Spleen (tissue), 11 donors: Measurements from ENCODE around the gene BMPER. TPM values are rescaled to one million over a fixed set of nuclear protein-coding genes. Genes with fewer than 3 reads are reported as not detected.

Experiments used
- DNase-seq: peaks from one replicate; pipeline ENCODE4 v3.0.0-alpha.2; 2020
- H3K27ac ChIP-seq, 8 donors: fragments of 200-600 bp; sonication (generic) in 7 of 8; 1 replicate in 4 of 8; 2 replicates in 4 of 8; pipeline versions ENCODE4 v1.5.0 to v1.8.0; 2016 to 2021; ENCODE audit warnings: inconsistent platforms in 4 of 8, mild to moderate bottlenecking in 4 of 8, moderate library complexity in 1 of 8
- H3K27me3 ChIP-seq, 7 donors: fragments of 200-600 bp; sonication (generic) in 6 of 7; replicated peaks in 1 of 7; 1 replicate in 4 of 7; 2 replicates in 3 of 7; pipeline versions ENCODE4 v1.5.0 to v1.8.0; 2016 to 2021; ENCODE audit warnings: inconsistent platforms in 3 of 7, mild to moderate bottlenecking in 1 of 7
- H3K36me3 ChIP-seq, 6 donors: fragments of 200-600 bp; sonication (generic) in 5 of 6; 1 replicate in 4 of 6; 2 replicates in 2 of 6; pipeline versions ENCODE4 v1.5.0 to v1.8.0; 2016 to 2021; ENCODE audit warnings: inconsistent platforms in 2 of 6
- H3K4me1 ChIP-seq, 6 donors: fragments of 200-600 bp; sonication (generic) in 5 of 6; 1 replicate in 3 of 6; 2 replicates in 3 of 6; pipeline versions ENCODE4 v1.5.0 to v1.8.0; 2016 to 2021; ENCODE audit warnings: inconsistent platforms in 3 of 6
- H3K4me3 ChIP-seq, 8 donors: fragments of 200-600 bp; sonication (generic) in 7 of 8; 1 replicate in 4 of 8; 2 replicates in 4 of 8; pipeline versions ENCODE4 v1.5.0 to v1.8.0; 2016 to 2021; ENCODE audit warnings: inconsistent platforms in 4 of 8, mild to moderate bottlenecking in 4 of 8, moderate library complexity in 2 of 8
- H3K9me3 ChIP-seq, 8 donors: fragments of 200-600 bp; sonication (generic) in 7 of 8; 1 replicate in 4 of 8; 2 replicates in 4 of 8; pipeline versions ENCODE4 v1.5.0 to v1.8.0; 2016 to 2021; ENCODE audit warnings: inconsistent platforms in 4 of 8
- POLR2A ChIP-seq, 3 donors: fragments of 450-650 bp; IDR thresholded peaks; one replicate each; pipeline ENCODE4 v1.5.1; 2017; ENCODE audit warnings: antibody characterized with exemption in 3 of 3, mild to moderate bottlenecking in 1 of 3
- POLR2AphosphoS5 ChIP-seq, 3 donors: sonication (generic); formaldehyde crosslinking; IDR thresholded peaks; one replicate each; pipeline ENCODE4 v1.5.1; 2017; ENCODE audit warnings: antibody characterized with exemption in 3 of 3
- WGBS, 5 donors: extraction: QIAGEN DNeasy Blood & Tissue Kit in 3 of 5; methylation state at CpG; one replicate each; pipeline versions ENCODE4 v1.1.5 to v1.1.7; 2013 to 2018; 5-methylcytosine and 5-hydroxymethylcytosine counted together
- intact Hi-C: fragments of 100-400 bp; cut with DNase I; formaldehyde crosslinking; loops from one replicate; pipeline ENCODE4 v1.15.0; 2023; ENCODE audit warnings: low total_unique reads
- polyA plus RNA-seq, 3 donors: library from polyadenylated mRNA; stranded (reverse); fragments of 200-250 nt; gene quantifications; one replicate each; pipeline ENCODE4 v1.2.1, GENCODE V29; 2013
- total RNA-seq, 7 donors: library from RNA; depleted of rRNA in 3 of 7; stranded (reverse); fragments of >200 nt in 3 of 7; fragmentation: NEBNext Ultra II Directional in 4 of 7; extraction: Animal tissue kit (Norgen Biotek cat#: 25700) in 4 of 7; gene quantifications; one replicate each; pipeline versions ENCODE4 v1.1.0 to v1.2.1, GENCODE V29; 2016 to 2021
- TF ChIP-seq, protein P1 (sequence below), 11 experiments: fragments of 200-600 bp in 7 of 11; fragments of 450-650 bp in 4 of 11; sonication (generic) in 4 of 11; IDR thresholded peaks in 8 of 11; conservative IDR thresholded peaks in 3 of 11; 1 replicate in 7 of 11; 2 replicates in 4 of 11; pipeline versions ENCODE4 v1.4.0 to v1.8.0; 2016 to 2021; ENCODE audit warnings: antibody characterized with exemption in 11 of 11, inconsistent platforms in 4 of 11, mild to moderate bottlenecking in 1 of 11
- donor health status: healthy with polysubstance abuse.
- donor health status: DM: no; HTN: no; CAD: no; lungs with moderate emphysema.
- donor health status: DM: no; HTN: no; CAD: no.
- donor health status: Bipolar disorder and iron deficiency.
- donor health status: healthy.
- donor health status: DM: no; HTN: no; CAD: no.
- donor health status: DM: yes; HTN: yes; CAD: no.

Gene BMPER
- total and polyA plus RNA-seq, 10 donors = 0.14 to 4.4 (median 2.1) TPM

DNA sequence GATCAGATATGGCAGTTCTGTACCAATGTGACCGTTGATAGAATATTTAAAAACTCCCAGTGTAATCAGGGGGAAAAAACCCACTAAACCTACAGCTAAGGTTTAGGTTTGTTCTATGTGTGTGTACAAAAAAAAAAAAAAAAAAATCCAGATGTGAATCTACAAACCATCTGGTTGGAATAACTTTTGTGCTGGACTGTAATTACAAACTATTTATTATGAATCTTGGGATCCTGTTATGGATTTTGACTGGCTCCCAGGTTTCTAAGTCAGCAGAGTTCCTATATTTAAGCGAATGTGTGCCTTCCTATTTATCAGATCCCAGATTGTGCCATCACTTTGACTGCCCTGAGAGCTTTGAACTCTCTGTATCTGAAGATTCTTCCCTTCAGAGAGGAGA, 29.1 kb downstream of the BMPER start:
- no peaks in the 10 kb centered on the region for H3K36me3 ChIP-seq
- intact Hi-C loops = no loop called here
- H3K4me3 ChIP-seq = no peak overlapping the region
- peaks cover 0 to 13% (median 5%) of the 10 kb centered on the region in 6 donors for H3K4me1 ChIP-seq
- TF ChIP-seq POLR2AphosphoS5 (IDR thresholded peaks at IDR 0.05) = no peak
- no peak for TF ChIP-seq POLR2A (IDR thresholded peaks at IDR 0.05)
- TF ChIP-seq, protein P1, sequence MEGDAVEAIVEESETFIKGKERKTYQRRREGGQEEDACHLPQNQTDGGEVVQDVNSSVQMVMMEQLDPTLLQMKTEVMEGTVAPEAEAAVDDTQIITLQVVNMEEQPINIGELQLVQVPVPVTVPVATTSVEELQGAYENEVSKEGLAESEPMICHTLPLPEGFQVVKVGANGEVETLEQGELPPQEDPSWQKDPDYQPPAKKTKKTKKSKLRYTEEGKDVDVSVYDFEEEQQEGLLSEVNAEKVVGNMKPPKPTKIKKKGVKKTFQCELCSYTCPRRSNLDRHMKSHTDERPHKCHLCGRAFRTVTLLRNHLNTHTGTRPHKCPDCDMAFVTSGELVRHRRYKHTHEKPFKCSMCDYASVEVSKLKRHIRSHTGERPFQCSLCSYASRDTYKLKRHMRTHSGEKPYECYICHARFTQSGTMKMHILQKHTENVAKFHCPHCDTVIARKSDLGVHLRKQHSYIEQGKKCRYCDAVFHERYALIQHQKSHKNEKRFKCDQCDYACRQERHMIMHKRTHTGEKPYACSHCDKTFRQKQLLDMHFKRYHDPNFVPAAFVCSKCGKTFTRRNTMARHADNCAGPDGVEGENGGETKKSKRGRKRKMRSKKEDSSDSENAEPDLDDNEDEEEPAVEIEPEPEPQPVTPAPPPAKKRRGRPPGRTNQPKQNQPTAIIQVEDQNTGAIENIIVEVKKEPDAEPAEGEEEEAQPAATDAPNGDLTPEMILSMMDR (IDR thresholded peaks at IDR 0.05 in 8 of 11, conservative IDR thresholded peaks at IDR 0.05 in 3 of 11) = no peak
- no peaks in the 10 kb centered on the region for H3K9me3 ChIP-seq
- WGBS, 5 donors = 70 to 94% (median 88%) methylated on average over 2 of the region's 2 CpGs
- H3K27me3 ChIP-seq = no peaks in the 10 kb centered on the region
- no peak for DNase-seq
- no peak overlapping the region for H3K27ac ChIP-seq

DNA sequence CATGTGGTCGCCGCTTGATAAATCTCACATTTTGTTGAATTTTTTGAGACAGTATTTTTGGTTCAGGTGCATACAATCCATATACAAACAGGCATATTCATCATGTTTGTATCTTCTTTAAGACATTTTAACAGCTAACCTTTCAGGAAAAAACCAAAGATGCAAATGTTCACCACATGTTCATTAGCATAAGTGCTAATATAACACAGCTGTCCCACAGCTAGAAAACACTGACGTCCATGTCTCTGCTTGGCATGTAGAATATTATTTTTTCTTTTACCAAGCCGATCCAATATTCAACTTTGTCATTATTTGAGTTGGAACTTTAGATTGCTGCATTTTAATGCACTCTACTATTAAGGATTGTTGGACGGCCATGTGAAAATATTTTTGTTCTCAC, 31.2 kb downstream of the BMPER start:
- DNase-seq = no peak
- 82 to 90% (median 86%) methylated on average over 5 of the region's 5 CpGs for WGBS, 5 donors
- no peak for TF ChIP-seq POLR2AphosphoS5 (IDR thresholded peaks at IDR 0.05)
- Histone ChIP-seq H3K4me3 (no peak overlapping the region), H3K27ac (no peak overlapping the region), H3K36me3 (no peaks in the 10 kb centered on the region), H3K4me1 (peaks cover 0 to 13% (median 5%) of the 10 kb centered on the region in 6 donors), H3K9me3 (no peaks in the 10 kb centered on the region), H3K27me3 (no peaks in the 10 kb centered on the region)
- intact Hi-C loops = no loop called here

DNA sequence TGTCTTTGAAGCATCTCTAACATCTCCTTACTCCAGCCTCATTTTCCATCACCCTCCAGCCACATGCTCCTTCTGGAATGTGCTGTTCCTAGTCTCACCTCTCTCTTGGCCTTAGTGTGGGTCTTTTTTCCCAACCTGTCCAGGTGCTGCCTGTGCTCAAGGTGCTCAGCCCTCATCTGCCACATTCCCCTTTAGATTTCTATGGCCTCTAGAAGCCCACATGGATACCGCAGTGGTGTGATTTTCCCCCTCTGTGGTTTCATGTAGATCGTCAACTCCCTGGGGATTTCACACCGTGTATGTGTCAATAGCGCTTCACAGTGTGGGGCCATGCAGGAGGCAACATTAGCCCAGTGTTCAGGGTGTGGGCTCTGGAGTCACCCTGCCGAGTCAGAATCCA, 32.5 kb downstream of the BMPER start:
- Histone ChIP-seq H3K9me3 (no peaks in the 10 kb centered on the region), H3K36me3 (no peaks in the 10 kb centered on the region), H3K4me1 (peaks cover 0 to 8% (median 4%) of the 10 kb centered on the region in 6 donors), H3K4me3 (no peak overlapping the region), H3K27me3 (no peaks in the 10 kb centered on the region), H3K27ac (no peak overlapping the region)
- no peak for DNase-seq
- intact Hi-C loops = no loop called here
- WGBS, 5 donors = 65 to 82% (median 77%) methylated on average over 3 to 5 of the region's 5 CpGs
- TF ChIP-seq POLR2AphosphoS5 (IDR thresholded peaks at IDR 0.05) (no peak), POLR2A (IDR thresholded peaks at IDR 0.05) (no peak)
- TF ChIP-seq, protein P1 (IDR thresholded peaks at IDR 0.05 in 8 of 11, conservative IDR thresholded peaks at IDR 0.05 in 3 of 11) = no peak

DNA sequence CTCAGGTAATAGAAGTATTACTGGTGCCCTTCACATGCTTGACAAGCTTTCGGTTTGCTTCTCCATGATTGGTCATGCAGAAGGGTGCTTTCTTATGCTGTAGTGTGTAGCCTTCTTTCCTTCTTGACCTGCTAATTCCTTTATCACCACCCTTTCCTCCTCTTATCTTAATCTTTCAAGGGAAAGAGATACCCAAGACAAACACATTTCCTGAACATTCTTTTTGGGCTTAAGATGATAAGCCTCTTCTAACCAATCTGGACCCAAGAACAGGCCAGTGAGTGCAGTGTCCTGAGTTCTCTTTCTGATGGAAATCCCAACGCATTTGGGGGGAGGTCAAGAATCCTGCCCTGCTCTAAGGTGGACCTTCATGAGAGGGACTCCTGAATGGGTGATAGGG, 33.8 kb downstream of the BMPER start:
- WGBS, 5 donors = 82 to 95% (median 88%) methylated on average over 2 of the region's 2 CpGs
- intact Hi-C loops = no loop called here

More for the DNA sequence above, 33.8 kb downstream of the BMPER start:
- Histone ChIP-seq H3K27ac (no peak overlapping the region), H3K4me3 (no peak overlapping the region), H3K27me3 (no peaks in the 10 kb centered on the region), H3K36me3 (no peaks in the 10 kb centered on the region), H3K4me1 (no peaks in the 10 kb centered on the region), H3K9me3 (no peaks in the 10 kb centered on the region)
- TF ChIP-seq POLR2AphosphoS5 (IDR thresholded peaks at IDR 0.05) (no peak), POLR2A (IDR thresholded peaks at IDR 0.05) (no peak)
- TF ChIP-seq, protein P1 (IDR thresholded peaks at IDR 0.05 in 8 of 11, conservative IDR thresholded peaks at IDR 0.05 in 3 of 11) = no peak
- no peak for DNase-seq
